Adipose tissue (tissue), 3 donors: Measurements from ENCODE around the gene TLN1. TPM values are rescaled to one million over a fixed set of nuclear protein-coding genes. Genes with fewer than 3 reads are reported as not detected.

Experiments
- H3K27ac ChIP-seq: one replicate; pipeline ENCODE4 v1.5.1; 2013; ENCODE audit warnings: low read depth, low read length
- WGBS, 3 donors: extraction: QIAGEN DNeasy Blood & Tissue Kit; methylation state at CpG; one replicate each; pipeline ENCODE4 v1.1.7; 2013; 5-methylcytosine and 5-hydroxymethylcytosine counted together
- polyA plus RNA-seq, 3 donors: library from polyadenylated mRNA; stranded (reverse); fragments of 200-250 nt; gene quantifications; one replicate each; pipeline ENCODE4 v1.2.3, GENCODE V29; 2013
- donor health status: healthy with polysubstance abuse.
- donor health status: Bipolar disorder and iron deficiency.
- donor health status: healthy.

Gene TLN1
- polyA plus RNA-seq, 3 donors = 72.4 to 310 (median 201) TPM

DNA sequence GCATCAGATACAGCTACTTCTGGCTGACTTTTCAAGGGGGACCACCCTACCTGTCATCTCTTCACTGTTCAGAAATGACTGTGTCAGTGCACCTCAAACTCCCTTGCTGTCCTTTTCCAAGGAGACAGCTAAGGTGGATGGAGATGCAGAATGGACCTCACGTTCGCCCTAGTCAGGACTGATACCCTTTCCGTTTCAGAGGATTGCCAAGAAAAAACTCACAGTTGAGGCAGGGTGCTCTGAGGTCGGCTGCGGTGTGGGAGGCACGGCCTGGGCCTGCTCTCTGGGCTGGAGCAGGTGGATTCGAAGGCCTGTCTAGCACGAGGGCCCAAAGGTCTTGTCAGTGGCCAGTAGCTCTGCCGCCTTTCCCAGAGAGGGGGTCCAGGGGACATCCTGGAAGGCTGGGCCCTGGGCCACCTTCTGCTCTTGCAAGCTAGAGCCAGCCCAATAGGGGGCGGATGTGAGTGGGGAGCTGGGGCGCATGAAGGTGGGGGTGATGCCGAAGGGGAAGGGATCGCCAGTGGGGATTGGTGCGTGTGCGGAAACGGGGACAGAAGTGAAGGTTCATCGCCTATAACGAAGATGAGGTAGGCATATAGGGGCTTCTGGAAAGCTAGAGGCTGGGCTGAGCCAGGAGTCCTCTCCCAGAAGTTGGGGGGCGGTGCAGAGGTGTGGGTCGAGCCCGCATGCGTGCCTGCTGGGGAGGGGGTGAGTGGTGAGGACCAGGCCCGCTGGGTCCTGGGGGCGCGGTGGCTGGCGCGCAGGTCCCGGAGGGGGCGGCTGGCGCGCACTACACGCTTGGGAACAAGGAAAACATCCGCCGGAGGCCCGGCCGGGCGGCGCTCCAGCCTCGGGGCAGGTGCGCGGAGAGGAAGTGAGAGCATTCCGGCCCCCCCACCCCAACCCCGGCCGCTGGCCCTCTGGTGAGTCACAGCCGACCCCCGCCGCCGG is 24.6 kb upstream of the TLN1 start:
- H3K27ac ChIP-seq = peak overlapping the region; percentile 1
- 9 to 14% (median 10%) methylated on average over 29 to 48 of the region's 48 CpGs for WGBS, 3 donors

DNA sequence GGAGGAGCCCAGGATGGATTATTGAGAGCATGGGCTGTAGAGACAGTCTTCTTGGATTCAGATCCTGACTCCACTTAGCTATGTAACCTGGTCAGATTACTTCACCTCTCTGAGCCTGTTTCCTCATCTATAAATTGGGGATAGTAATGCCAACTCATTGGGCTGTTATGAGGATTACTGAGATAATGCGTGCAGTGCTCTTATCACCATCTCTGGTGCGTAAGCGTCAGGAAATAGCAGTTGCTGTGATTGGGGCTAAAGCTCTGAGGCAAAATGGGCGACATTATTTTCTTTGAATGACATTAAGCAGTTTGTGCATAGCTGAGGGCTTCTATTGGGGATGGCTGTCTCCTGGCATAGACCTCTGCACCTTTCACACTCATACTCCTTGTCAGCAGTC is 23.1 kb upstream of the TLN1 start:
- no peak overlapping the region for H3K27ac ChIP-seq
- 92 to 98% (median 94%) methylated on average over 4 of the region's 4 CpGs for WGBS, 3 donors

DNA sequence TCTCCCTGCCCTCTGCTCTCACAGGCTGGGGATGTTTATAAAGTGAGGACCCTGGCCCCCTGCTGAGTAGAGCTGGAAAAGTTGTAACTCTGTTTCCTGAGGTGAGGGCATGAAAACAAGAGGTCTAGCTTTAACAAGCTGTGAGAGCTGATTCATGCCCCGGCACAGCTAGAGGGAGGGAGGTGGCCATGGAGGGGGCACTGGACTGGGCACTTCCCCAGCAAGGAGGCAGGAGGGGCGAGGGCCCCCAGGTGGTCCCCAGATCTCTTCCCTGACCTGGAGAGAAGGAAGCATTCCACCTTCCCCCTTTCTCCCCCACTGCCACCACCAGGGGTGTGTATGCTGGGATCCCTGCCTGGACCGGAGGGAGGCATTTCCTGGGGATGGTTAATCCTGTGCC is 22.3 kb upstream of the TLN1 start, which contains the start of gene MSMP:
Gene MSMP, minus strand, starts transcription at position 13 of the 400 bp plus-strand sequence. CDS start 147 bp downstream, outside the sequence.
- WGBS, 3 donors = 45 to 67% (median 47%) methylated on average over 2 to 3 of the region's 3 CpGs
- no peak within 1 kb of the TSS for H3K27ac ChIP-seq

DNA sequence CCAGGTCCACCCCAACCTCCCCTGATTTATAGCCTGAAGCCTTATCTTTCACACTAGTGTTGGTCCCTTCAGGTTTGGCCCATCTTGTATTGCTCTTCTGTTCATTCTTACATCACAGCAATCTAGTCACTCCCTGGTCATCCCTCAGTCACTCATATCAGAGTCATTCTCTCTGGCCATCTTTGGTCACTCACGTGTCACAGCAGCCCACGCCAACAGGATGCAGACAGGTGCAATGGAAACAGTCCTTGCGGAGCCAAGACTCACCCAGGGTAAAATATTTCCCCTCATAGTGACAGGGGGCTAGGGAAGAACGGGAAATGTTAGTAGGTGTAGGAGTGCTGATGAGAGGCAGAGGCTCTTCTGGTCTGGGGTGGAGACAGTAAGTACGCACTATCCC is 21.5 kb upstream of the TLN1 start:
- 84 to 89% (median 88%) methylated on average over 5 of the region's 5 CpGs for WGBS, 3 donors
- H3K27ac ChIP-seq = no peak overlapping the region

DNA sequence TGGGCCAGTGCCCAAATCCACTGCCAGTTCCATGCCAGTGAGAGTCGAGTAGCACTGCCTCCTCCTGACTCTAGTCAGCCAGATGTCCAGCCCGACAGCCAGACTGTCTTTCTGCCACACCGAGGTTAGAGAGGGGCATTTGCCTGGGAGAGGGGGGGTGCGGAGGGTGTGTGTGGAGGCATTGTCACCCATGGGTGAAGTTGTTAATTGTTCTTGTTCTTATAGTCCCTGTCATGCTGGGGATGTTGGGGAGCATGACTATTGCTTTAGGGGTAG is 18.2 kb upstream of the TLN1 start:
- H3K27ac ChIP-seq = no peak overlapping the region
- 46 to 64% (median 62%) methylated on average over 4 of the region's 4 CpGs for WGBS, 3 donors

DNA sequence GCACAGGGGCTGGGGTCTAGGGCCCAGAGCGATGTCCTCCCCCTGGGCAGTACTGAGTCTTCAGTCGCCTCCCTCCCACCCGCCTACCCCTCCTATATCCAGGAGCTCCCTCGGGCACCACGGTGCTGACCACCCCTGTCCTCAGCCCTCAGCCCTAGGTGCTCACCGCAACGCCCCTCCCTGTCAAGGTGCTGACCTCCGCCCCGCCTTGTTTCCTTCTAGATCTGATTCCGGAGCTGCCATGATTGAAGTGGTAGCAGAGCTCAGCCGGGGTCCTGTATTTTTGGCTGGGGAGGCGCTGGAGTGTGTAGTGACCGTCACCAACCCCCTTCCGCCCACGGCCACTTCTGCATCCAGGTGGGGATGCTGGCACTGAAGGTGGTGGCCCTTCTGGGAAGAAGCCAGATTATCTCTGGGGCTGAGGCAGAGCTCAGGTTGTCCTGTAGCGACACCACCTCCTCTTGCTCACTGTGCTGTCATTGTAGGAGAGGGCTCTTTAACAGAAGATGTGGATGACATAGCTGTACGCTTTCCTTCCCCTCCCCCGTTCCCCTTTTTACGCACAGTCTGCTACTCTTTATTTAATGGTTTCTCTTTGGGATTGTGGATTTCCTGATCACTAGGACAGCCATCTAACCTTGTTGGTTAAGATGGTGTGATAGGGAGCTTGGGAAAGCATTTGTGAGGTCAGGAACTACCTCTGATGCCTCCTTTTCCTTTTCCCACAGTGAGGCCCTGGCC is 17.7 kb upstream of the TLN1 start:
- peak overlapping the region; percentile 65 for H3K27ac ChIP-seq
- WGBS, 3 donors = 2 to 3% (median 2%) methylated on average over 19 of the region's 19 CpGs

DNA sequence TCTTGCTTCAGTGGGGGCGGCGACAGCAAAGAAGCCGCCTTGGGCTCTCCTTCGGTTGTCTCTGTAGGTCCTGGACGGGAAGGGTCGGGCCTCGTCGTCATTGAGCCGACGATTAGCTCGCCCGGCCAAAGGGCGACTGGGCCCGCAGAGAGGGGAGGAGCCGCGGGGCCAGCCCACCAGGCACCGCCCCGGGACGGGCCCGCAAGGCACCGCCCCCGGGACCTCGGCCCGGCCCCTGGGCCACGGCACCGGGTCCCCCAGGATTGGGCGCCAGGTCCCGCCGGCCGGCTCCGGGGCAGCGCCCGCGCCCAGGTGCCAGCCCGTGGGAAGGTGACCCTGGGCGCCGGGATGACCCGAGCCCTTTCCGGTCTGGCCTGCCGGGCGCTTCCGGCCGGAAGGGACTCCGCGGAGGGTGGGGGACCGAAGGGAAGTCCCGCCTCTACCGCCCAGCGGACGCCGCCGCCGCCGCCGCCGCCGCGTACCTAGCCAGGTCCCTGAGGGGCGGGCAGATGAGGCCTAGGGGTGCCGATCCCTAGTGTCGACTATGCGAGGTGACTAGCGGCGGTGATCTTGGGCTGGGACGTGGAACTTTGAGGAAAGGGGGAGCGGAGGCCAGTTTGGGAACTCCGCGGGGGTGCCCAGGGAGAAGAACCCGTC is 17.0 kb upstream of the TLN1 start, which contains the start of the genes GBA2 and RGP1:
Gene GBA2, minus strand, starts transcription at position 371 of the 657 bp plus-strand sequence. CDS start 524 bp downstream, outside the sequence.
Gene RGP1, plus strand, starts transcription at position 430 of the 657 bp plus-strand sequence. CDS start 469 bp downstream, outside the sequence.
- 0 to 1% (median 1%) methylated on average over 53 to 69 of the region's 69 CpGs for WGBS, 3 donors
- H3K27ac ChIP-seq = peak within 1 kb of the TSS; percentile 65

DNA sequence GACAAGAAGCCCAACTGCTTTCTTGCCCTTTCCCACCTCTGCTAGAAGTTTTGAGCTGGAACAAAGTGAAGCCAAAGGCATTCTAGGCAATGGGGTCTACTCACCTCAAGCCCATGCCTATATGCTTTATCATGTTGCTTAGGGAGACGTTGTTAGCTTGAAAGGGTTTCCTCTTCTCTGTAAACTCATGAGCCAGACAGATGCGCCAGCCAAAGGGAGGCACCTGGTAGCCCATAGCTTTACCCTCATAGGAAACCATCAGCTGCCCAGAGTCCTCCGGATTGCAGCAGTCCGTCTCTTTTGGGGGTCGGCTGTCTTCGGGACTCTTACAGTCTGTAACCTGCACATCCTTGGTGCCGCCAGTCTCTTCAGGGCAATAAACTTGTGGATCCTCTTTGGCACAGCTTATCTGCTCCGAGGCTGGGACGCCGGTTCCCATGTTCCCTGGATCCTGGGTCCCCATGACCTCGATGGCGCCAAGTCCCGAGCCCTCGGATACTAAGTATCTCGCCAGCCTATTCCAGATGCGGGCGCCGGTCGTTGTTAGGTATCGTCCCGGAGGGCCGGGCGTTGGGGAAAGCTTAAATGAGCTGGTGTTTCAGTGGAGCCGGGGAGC is 16.4 kb upstream of the TLN1 start:
- WGBS, 3 donors = 0% methylated on average over 24 of the region's 24 CpGs
- H3K27ac ChIP-seq = peak overlapping the region; percentile 65

DNA sequence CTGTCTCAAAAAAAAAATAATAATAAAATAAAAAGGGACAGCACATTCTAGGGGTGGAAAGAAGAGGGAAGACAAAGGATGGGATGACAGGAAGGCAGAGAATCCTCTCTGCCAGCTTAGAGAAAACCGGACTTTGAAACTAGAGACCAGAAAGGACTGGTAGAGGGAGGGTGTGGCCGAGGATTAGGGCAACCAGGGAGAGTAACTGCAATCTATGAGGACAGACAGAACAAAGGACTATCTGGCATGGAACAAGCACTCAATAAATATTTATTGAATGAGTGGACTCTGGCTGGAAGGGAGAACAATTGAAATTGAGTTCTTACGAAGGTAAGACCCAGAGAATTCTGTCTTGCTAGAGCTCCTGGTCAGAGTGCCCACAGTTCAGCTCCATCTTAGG is 14.6 kb upstream of the TLN1 start:
- WGBS, 3 donors = 25 to 62% (median 52%) methylated on average over 3 of the region's 3 CpGs

DNA sequence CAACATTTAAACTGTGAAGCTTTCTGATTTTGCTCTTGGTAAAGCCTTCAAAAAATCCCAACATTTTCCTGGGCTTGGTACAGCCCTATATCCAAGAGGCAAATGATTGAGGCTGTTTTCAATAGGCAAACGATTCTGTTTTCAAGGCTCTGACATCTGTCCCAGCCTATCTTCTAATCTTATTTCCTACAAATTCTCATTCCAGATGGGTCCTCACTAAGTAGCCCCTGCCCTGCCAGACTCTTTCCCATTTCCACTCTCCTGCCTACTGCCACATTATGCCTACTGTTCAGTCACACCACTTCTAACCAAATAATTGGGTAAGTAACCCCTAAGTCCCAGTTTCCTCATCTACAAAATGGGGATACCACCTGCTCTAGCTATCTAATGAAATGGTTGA is 13.6 kb upstream of the TLN1 start:
- H3K27ac ChIP-seq = no peak overlapping the region
- WGBS, 3 donors = 12 to 66% (median 64%) methylated on average over 1 of the region's 1 CpG

More for the DNA sequence above, 14.6 kb upstream of the TLN1 start:
- H3K27ac ChIP-seq = no peak overlapping the region

DNA sequence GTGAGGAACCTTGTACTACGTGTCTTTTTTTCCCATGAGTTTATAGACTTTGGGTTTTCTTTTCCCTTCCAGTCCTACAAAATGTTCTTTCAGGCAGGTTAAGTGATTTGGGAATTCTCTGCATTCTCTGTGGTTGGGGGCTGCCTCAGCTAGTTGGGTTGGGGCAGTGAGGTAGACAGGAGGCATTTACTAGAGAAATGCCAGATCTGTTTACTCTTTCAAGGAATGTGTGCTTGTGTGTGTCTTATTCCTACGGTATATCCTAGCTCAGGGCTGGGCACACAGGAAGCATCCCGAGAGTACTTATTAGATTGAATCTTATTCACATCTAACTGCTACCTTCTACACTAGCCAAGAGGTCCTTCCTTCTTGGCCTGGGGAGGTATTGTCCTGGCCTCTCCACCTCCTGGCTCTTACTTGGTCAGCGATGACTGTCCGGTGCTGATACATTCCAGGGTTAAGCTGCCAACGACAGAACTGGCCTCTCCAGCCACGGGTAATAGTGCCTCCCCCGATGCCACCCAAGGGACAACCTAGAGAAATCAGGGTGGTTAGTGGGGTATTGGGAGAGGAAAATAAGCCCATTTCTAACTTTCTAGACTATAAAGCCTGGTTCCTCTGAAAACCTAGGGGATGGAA is 12.0 kb upstream of the TLN1 start:
- 78 to 86% (median 82%) methylated on average over 8 of the region's 8 CpGs for WGBS, 3 donors
- H3K27ac ChIP-seq = no peak overlapping the region

DNA sequence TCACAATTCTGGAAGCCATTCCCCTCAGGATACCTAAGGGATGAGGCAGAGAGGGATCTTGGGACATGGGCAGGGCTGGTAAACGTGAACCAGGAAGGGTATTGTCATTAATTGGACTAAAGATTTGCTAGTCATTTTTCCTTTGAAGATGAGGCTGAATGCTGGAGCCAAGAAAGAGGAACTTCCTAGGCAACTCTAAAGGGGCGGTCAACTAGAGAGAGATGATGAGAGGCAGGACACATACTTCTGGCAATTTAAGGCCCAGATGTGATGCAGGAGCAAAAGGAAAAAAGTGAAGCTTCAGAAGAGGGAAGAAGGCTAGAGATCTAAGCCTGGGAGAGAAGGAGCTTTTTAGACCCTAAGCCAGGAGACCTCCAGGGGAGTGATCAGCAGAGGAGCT is 11.5 kb upstream of the TLN1 start:
- no peak overlapping the region for H3K27ac ChIP-seq
- 52 to 74% (median 55%) methylated on average over 2 of the region's 2 CpGs for WGBS, 3 donors

DNA sequence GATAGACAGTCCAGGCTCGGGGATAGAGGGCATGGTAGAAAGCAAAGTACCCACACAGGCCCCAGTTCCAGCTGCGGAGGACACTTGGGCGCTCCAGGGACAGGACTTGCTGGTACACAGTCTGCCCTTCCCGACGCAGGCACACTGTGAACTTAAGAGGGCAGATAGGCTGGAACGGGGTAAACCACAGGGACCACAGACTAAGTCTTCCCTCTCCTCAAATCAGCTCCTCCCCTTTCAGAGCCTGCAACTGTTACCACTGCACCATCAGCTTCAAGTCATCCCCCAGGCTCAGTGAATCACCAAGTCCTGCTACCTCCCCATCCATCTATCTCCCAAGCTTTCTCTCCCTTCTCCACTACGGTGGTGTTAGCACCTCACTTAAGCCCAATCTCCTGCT is 9.7 kb upstream of the TLN1 start:
- no peak overlapping the region for H3K27ac ChIP-seq
- WGBS, 3 donors = 78 to 89% (median 83%) methylated on average over 6 to 7 of the region's 7 CpGs

DNA sequence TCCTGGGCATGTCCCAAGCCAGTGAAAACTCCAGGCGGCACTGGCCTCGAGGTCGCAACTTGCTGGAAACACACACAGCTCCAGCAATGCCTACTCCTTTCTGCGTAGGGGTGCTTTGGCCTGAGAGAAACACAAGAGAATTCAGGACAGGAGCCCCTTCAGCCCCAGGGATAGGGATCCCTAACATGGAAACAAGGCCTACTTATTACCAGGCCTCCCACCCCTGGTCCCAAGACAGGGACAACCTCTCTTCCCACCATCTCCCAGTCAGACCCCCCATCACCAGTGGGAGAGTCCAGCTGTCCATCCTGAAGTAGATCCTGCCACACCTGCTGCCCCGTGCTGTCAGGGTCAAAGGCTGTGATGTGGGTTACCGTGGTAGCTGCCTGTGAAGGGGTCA is 8.2 kb upstream of the TLN1 start:
- WGBS, 3 donors = 85 to 93% (median 91%) methylated on average over 6 of the region's 6 CpGs

DNA sequence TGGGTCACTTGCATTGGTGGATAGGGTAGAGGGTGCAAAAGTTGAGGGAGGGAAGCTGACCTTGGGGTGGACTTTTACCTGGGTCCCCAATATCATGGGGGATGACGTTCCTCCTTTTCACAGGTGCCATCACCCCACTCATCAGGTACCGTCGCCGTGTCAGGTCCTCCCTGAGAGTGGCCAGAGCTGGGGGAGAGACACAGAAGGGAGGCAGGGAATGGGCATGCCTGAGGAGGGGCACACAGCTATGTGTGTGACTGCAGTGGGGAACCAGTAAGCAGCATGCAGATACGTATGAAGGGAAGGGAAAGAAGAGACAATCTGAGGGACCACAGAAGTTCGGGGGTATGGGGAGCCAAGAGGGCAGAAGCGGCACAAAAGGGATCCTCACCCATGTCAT is 6.9 kb upstream of the TLN1 start:
- no peak overlapping the region for H3K27ac ChIP-seq

More for the DNA sequence above, 8.2 kb upstream of the TLN1 start:
- H3K27ac ChIP-seq = no peak overlapping the region

DNA sequence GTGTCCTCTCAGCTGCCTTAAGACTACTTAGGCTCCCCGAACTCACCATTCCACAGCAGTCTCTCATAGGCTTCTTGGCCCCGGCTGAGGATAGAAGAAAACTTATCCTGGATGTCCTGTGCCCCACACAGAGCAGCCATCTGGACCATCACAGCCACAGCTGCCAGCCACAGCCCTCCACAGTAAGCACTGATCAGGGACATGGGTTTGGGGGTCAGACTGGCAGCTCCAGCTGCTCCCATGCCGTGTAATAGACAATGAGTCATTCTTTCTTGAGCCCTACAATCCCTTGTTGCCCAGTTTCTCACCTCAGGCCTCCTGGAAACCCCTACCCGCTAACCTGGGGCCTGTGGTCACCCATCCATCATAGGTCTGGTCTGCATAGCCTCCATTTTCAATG is 6.2 kb upstream of the TLN1 start:
- H3K27ac ChIP-seq = no peak overlapping the region
- WGBS, 3 donors = 77 to 89% (median 84%) methylated on average over 4 of the region's 4 CpGs

More for the DNA sequence above, 6.9 kb upstream of the TLN1 start:
- 90 to 94% (median 91%) methylated on average over 7 of the region's 7 CpGs for WGBS, 3 donors

DNA sequence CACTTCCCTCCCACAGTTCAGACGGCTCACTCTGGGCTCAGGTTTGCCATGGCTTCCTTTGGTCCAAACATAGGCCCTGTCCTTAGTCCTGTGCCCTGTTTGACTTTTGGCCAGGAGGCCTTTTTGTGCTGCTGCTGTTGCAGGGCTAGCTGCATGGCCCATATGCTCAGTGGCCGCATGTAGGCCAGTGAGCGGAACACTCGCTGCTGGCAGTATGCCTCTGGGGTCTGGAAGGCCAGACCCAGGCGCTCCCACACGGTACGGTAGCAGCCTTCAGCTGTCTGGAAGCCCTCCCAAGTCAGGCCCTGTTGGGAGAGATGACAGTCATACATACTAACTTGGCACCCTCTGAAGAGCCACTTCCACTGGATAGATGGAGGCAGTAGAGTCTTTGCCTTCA is 5.1 kb upstream of the TLN1 start:
- H3K27ac ChIP-seq = no peak overlapping the region
- WGBS, 3 donors = 74 to 78% (median 77%) methylated on average over 7 of the region's 7 CpGs

DNA sequence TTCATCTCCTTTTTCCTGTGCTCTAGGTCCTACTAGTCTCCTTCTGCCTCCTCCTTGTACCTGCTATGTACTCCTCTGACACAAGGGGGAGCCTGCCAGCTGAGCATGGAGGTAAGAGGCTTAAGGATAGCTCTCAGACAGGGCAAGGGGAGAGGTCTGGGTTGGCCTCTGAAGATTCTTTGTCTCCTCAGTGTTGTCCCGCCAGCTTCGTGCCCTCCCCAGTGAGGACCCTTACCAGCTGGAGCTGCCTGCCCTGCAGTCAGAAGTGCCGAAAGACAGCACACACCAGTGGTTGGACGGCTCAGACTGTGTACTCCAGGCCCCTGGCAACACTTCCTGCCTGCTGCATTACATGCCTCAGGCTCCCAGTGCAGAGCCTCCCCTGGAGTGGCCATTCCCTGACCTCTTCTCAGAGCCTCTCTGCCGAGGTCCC is 4.2 kb upstream of the TLN1 start:
- 43 to 49% (median 44%) methylated on average over 5 of the region's 5 CpGs for WGBS, 3 donors
- H3K27ac ChIP-seq = no peak overlapping the region
